GM18508 (cell line): Measurements from ENCODE around the gene CPSF3.
"Not testable (repeated sequence)": the region's sequence is repeated elsewhere in the genome, so short reads cannot be mapped to it uniquely, and the experiment has no call there.

Experiments used
- ATAC-seq: cut with Tn5 transposase; IDR thresholded peaks from one replicate; pipeline ENCODE4 v1.9.1; 2021; ENCODE audit warnings: moderate number of reproducible peaks; ENCODE audit not compliant: insufficient read depth, unreplicated experiment

CPSF3 gene

DNA sequence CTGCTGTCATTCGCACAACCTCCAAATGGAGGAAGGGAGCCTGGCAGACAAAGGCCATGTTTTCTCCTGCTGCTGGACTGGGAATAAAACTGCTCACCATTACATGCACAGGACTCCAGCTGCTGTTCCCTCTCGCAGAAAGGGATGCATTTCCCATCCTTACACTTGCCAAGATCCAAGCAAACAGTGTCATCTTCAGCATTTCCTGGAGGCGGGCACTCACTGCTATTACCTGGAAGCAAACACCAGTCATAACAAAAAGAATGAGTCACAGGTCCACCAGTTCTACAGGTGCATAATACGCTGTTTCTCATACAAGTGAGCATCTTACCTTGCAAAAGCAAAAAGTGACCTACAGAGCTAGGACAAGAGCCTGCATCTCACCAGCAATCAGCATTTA, 73.6 kb downstream of the CPSF3 start:
- no peak for ATAC-seq

DNA sequence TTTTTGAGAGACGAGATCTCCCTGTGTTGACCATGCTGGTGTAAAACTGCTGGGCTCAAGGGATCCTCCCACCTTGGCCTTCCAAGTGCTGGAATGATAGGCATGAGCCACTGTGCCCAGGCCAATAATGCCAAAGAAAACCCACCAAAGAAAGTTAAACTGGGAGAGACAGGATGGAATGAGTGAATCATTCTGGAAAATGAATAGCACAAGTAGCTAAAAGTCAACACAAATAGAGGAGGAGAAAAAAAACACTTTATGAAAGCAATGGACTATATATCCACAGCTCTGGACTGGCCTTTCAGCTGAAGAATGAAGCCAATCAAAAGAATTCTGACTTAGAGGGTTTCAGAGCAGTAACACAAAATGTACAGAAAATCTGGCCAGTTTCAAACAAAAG, 74.8 kb downstream of the CPSF3 start:
- ATAC-seq: no peak

DNA sequence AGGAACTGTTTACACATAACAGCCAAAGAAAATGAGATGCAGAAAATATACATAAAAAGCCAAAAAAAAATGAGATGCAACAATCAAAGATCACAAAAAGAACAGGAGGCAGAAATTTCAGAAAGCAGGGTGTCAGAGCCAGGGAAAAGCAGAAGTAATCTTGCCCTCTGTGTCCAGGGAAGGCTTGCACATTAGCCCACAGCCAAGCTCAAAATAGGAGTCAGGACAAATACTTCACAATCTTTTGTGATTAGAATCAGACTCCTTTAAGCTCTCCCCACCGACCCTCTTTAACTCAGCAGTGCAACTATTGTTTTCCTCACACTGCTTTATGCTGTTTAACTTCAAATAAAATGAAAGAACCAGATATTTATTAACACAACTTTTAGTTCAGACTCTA, 85.5 kb downstream of the CPSF3 start:
- no peak for ATAC-seq

DNA sequence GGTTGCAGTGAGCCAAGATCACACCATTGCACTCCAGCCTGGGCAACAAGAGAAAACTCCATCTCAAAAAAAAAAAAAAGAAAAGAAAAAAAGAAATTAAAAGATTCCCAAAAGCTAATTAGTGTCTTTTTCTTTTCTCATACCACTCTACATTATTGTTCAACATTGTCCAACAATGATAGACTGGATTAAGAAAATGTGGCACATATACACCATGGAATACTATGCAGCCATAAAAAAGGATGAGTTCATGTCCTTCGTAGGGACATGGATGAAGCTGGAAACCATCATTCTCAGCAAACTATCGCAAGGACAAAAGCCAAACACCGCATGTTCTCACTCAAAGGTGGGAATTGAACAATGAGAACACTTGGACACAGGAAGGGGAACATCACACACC, 90.5 kb downstream of the CPSF3 start:
- not testable (repeated sequence) for ATAC-seq

DNA sequence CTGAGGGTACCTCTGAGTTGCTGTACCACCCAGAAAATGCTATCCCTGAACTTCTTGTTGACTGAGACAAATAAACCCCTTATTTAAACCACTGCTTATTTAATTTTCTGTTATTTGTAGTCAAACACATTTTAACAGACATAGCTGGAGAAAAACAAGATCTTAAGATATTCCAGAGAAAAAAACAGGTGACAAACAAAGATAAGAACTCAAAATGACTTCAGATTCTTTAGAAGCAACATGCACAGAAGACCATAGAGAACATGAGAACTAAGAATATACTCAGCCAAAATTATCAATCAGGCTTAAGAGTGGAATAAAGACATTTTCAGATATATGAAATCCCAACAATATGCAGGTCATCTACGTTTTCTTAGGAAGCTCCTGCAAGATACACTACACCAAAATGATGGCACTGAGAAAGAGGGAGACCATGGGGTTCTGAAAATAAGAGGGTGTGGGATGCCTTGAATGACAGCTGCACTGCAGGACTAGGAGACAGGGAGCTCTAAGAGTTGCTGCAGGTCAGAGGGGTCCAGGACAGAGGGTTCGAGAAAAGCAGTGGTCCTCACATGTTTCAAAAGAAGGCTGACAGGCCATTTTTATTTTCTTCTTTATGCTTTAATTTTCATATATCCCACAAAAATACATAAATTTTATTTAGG, 93.8 kb downstream of the CPSF3 start:
- ATAC-seq: no peak

DNA sequence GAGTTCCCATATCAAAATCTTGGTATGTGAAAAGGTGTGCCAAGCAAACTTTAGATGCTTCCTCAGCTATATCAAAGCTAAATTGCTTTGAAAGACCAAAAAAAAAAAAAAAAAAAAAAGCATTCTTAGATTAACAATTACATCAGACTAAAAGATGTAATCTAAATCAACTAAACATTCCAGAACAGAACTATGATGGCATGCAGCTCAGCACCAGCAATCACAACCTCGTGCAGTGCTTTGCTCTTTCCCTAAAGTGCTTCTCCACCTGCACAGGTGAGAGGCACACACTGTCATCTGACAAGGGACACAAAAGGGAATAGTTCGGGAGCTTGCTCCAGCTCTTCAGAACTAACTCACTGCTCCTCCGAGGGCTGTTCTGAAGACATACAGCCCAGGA, 94.7 kb downstream of the CPSF3 start:
- no peak for ATAC-seq

DNA sequence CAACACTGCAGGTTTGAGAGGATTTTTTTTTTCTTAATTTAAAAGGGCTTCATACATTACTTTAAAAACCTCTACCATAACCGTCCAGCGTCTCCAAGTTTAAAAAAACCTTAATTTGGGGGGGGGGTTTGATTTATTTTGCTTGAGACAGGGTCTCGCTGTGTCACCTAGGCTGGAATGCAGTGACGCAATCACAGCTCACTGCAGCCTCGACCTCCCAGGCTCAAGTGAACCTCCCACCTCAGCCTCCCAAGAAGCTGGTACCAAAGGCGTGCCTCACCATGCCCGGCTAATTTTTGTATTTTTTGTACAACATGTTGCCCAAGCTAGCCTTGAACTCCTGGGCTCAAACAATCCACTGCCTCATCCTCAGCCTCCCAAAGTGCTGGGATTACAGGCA, 95.3 kb downstream of the CPSF3 start:
- ATAC-seq: no peak

DNA sequence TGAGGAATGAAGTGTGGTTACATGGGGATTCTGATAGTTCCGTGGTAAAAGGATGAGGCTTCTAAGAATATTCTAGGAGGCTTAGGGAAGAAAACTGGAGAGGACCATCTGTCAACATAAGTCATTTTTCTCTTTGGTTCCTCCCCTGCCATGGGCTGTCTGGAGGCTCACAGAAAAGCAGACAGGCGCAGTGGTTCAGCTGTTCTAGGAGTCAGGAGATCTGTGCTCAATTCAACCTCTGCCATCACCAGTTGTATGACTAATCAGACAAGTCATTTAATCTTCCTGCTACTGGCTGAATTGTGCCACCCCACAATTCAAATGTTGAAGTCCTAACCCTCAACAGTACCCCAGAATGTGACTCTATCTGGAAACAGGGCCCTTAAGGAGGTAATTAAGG, 95.8 kb downstream of the CPSF3 start:
- ATAC-seq: no peak
